GM21526 (cell line): ENCODE results near the gene STX10.
"Not testable (repeated sequence)": the region's sequence is repeated elsewhere in the genome, so short reads cannot be mapped to it uniquely, and the experiment has no call there.

Experiments used
- ATAC-seq: cut with Tn5 transposase; IDR thresholded peaks from one replicate; pipeline ENCODE4 v1.9.1; 2021; ENCODE audit warnings: moderate library complexity; ENCODE audit not compliant: unreplicated experiment, low FRiP score

Gene STX10

DNA sequence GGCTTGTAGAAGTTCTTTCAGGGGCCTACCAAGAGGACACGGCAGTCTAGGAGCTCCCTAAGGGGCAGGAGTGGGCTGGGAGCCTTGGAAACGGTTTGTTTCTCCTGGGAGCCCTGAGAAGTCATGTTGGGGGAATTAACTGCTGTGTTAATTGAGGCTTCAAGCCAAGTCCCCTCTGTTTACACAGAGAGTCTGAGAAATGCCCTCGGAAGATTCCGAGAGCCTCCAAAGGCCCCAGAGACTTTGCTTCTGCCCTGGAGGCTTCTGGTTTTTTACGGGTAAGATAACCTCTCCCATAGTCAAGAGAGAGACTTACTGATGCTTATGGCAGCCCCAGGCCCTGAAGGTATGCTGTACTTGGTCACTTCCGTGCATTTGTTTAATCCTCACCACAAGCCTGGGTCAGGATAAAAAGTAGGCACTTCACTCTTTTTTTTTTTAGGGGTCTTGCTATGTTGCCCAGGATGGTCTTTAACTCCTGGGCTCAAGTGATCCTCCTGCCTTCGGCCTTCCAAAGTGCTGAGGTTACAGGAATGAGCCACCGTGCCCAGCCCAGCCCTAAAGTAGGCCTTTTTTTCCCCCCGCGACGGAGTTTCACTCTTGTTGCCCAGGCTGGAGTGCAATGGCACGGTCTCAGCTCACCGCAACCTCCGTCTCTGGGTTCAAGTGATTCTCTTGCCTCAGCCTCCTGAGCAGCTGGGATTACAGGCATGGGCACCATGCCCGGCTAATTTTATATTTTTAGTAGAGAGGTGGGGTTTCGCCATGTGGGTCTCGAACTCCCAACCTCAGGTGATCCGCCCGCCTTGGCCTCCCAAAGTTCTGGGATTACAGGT lies 15.2 kb upstream of the STX10 start:
- ATAC-seq = no peak

DNA sequence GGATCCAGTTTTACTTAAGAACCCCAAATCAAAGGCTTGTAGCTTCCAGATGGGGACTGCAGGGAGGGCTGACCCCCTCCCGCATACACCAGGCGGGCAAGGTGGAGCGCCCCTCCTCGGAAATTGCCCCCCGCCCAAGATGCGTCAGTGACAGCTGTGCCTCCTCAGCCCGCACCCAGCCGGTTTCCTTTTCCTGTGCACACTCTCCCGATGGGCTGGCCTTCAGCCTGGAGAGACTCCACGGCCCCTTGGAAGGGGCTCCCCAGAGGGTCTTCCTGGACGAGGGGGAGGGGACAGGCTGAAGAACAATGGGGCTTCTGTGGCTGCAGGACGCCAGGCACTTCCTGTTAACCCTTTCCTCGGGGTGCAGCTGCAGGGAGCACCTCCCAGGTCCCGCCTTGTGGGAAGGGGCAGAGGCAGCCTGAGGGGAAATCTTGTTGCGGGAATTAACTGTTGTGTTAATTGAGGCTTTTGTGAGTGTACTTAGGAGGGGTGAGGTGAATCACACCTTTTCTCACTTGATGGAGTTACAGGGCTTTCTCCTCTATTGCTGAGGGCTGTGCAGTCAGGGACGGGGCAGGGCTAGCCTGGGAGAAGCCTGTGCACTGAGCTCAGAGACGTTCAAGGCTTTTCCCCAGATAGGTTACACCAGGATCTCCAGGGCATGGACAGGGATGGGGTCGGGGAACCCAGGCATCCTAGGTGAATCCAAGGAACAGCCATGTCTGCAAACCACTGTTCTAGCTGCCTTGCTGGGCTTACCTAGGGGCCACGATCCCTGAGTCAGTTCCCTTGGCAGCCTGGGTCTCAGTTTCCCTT lies 14.4 kb upstream of the STX10 start:
- no peak for ATAC-seq

DNA sequence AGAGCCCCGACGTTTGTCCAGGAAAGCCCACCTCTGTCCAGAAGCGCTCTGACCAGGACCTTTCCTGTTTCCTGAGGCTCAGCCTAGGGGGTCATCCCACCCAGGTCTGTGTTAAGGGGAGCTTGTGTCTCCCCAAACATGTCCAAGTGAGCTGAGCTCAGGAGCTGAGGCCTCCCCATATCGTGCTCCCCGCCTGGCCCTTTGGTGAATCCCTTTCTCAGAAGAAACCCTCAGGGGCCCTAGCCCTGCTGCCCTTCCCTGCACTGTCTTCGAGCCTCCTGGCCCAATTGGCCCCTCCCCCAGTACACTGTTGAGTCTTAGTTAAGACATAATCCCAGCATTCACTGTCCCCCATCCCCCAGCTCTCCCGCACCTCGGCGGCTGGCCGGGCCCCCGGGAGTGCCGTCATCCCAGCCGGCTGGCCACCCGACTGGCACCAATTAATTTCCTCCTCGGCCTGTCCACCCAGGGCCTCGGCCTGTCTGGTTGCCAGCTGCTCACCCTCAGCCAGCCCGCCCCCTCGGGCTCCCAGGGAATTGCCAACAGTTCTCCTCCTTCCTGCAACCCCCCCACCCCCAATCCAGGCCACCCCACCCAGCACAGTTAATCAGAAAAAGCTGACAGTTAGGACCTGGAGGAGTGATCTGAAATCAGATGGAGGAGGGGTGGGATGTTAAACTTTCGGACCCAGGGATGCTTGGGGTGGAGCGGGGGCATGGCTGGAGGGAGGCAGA lies 13.6 kb upstream of the STX10 start:
- ATAC-seq = no peak

DNA sequence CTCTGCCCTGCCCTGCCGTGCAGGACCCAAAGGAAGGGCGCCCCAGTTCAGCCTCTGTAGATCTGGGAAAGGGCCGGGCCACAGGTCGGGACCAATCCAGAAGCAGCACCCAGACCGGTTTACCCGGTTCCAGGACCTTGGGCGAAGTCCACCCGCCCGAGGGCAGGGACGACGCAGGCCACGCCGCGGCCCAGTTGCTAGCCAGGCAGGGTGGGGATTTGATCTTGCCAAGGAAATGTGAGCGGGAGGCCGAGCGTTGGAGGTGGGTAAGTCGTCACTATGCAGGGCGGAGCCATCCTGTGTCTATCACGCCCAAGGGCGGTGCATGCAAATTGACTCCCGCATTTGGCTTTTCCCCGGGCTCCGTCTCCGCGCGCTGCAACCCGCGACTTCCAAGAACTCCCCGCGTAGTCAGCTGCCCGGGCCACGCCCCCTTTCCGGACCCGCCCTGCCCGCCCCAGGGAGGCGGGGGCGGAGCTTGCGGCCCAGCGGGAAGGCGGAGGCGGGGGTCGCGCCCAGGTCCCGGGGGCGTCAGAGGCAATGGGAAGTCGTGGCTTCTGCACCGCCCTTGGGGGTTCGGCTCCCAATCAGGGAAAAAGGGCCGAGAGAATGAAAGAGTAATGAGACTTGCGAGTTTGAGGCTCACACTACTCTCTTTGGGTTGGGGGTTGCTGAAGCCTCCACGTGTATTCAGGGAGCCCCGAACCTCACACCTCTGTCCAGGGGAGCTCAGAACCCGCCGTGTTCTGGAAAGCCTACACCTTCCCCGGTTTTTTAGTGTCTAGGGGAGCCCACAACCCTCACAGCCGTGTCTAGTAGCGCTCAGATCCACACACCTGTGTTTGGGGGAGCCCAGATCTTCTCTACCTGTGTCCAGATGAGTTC lies 12.8 kb upstream of the STX10 start:
- ATAC-seq = peak; percentile 47

DNA sequence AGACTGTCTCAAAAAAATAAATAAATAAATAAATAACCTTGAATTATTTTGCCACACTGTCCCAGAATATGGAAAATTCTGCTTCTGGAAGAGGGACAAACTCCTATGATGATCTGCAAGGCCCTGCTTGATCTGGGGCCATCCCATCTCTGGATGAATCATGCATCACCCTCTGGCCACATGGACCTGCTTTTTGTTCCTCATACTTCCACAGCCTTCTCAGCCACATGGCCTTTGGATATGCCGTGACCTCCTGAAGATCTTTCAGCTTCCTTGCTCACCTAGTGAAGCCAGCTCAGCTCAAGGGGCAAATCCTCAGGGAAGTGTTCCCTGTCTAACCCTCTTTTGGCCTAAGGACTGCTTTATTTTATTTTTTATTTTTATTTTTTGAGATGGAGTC lies 10.4 kb upstream of the STX10 start:
- no peak for ATAC-seq

DNA sequence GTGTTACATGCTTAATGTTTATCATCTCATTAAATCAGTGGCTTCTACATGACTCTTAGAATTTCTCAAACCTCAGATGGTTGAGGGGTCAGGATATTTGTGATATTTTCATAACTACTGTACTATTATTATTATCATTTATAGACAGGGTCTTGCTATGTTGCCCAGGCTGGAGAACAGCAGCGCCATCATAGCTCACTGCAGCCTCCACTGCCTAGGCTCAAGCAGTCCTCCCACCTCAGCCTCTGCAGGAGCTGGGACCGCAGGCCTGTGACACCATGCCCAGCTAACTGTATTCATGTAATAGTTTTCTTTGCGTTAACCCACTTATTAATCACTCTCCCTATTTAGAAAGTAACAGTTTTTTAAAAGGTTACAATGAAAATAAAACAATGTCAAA lies 9.5 kb upstream of the STX10 start:
- ATAC-seq = no peak

DNA sequence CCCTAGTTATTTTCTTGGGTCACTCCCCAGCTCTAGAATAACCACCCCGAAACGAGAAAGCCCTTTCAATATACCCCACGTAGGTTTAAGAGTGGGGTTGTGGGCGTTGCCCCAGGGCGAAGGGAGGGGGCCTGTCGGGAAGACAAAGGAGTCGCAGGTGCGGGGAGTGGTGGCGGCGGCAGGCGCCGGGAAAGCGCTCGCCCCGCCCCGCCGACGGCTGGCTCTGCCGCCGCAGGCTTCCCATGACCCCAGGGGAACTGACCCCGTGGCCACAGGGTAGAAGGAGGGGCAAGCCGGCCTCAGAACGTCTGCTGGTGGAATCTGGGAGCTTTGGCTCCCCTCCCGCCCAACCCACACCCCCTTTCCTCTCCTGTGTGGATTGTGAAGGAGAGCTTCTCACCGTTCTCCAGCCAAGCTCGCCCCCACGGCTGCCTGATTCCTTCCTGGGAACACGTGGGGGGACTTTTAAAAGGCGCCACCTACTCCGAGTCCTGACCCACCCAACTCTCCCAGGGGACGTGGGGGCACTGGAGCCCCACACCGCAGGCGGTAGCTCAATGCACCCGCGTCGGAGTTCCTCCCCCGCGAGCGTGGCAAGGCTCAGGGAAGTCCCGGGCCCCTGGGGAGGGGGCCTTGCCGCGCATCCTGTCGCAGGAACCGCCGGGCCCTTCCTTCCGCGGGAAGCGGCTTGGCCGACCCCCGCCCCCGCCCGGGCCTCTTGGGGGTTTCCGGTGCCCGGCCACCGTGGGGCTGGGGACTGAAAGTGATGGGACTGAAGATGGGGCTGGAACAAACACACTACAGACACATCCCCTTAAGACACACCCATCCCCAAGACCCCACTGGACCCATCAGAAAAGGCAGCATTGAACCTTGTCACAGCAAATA lies 5.5 kb upstream of the STX10 start:
- ATAC-seq = no peak

DNA sequence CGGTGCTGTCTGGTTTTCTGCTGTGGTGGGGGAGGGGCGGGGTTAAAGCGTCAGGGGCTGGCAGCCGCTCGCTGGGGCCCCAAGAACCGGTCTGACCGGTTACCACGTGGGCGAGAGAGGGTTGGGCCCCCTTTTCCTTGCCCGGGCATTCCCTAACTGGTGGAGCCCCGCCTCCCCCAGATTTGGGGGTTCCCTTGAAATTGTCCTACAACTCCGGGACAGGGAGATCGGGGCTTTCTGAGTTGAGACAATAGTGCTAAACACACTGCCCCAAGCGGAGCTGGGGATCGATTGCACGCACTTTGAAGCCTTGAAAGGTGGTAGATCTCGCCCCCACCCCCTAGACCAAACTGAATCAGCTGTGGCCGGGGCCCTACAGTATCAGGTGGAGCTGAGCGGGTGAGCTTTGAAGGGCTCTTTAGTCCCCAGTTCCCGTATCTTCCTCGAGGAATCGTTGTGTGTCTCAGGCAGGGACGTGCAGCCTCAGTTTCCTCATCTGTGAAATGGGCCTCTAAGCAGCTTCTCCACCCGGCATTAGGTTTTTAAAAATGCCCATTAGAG lies 4.8 kb upstream of the STX10 start:
- no peak for ATAC-seq

DNA sequence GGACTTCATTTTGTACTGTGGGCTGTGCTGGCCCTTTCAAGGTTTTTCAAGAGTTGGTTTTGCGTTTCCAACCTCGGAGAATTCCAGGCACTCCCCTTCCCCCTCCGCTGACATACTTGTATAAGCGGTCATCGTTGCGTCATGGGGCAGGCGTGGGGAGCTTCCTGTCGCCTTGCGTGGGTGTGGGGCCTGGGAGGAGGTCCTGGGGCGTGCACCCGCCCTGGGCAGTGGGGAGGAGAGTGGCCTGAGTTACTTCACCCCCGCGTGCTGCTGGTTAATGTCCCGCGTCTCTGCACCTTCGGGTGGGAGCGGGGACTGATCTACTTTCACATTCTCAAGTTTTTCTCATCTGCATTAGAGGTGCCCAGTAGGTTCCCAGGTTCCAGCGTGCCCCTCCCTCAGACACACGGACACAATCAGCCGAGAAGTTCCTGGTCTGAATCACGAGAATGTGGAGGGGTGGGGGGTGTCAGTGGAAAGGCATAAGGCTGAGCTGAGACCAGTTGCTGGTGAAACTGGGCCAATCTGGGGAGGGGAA lies 4.1 kb upstream of the STX10 start:
- no peak for ATAC-seq

DNA sequence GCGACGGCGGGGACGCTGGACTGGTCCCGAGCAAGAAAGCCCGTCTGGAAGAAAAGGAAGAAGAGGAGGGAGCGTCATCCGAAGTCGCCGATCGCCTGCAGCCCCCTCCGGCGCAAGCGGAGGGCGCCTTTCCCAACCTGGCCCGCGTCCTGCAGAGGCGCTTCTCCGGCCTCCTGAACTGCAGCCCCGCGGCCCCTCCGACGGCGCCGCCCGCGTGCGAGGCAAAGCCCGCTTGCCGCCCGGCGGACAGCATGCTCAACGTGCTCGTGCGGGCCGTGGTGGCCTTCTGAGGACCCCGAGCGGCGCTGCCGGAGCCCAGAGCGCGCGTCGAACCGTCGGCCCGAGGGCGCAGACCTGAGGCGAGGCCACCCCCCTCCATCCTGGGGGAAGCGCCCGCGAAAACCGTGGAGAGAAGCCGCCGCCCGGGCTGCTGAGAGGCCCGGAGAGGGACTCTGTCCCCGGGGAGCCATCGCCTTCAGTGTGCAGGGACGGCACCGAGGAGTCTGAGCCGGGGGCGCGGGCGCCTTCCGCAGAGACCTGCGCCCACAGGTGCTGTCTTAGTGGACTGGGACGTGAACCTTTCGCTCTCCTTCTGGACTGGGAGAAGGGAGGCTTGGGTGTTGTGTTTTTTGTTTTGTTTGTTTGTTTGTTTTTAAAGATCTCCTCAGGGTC lies 3.5 kb upstream of the STX10 start:
- no peak for ATAC-seq

DNA sequence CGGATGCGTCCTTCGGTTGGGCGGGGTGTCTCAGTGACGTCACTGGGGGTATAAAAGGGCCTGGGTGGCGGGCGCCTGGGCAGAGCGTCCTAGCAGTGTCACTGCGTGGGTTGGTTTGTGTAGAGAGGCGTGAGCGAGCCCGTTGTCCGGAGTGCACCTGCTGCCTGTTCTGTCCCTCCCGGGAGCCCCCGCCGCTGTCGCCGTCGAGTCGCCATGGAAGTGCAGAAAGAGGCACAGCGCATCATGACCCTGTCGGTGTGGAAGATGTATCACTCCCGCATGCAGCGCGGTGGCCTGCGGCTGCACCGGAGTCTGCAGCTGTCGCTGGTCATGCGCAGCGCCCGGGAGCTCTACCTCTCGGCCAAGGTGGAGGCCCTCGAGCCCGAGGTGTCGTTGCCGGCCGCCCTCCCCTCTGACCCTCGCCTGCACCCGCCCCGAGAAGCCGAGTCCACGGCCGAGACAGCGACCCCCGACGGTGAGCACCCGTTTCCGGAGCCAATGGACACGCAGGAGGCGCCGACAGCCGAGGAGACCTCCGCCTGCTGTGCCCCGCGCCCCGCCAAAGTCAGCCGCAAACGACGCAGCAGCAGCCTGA lies 2.9 kb upstream of the STX10 start:
- ATAC-seq = peak; percentile 36

DNA sequence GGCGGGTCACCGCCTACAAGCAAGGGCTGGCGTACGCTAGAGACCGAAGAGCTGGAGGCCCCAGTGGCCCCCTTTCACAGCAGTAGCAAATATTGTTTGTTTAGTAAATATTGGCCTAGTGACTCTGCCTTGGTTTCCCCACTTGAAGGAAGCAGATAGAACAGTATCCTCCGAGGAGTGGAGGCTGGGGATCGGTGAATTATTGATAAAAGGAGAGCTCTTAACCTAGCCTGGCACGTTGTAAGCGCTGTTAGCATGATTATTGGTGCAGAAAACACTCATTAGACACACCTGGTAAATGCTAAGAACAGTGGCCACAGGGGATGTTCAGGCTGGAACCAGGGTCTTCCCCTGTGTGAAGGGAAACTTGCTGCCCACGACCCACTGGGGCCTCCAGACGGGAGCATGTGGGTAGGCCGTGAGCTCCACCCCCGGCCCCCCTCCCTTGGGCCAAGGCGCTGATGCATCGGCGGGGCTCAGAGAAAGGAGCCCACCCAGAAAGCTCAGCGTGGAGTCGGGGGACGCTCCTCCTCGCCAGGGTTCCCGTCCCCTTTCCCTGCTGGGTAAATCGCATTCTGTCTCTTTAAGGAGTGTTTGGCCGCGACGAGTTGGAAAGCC lies 2.3 kb upstream of the STX10 start:
- ATAC-seq = peak; percentile 1

DNA sequence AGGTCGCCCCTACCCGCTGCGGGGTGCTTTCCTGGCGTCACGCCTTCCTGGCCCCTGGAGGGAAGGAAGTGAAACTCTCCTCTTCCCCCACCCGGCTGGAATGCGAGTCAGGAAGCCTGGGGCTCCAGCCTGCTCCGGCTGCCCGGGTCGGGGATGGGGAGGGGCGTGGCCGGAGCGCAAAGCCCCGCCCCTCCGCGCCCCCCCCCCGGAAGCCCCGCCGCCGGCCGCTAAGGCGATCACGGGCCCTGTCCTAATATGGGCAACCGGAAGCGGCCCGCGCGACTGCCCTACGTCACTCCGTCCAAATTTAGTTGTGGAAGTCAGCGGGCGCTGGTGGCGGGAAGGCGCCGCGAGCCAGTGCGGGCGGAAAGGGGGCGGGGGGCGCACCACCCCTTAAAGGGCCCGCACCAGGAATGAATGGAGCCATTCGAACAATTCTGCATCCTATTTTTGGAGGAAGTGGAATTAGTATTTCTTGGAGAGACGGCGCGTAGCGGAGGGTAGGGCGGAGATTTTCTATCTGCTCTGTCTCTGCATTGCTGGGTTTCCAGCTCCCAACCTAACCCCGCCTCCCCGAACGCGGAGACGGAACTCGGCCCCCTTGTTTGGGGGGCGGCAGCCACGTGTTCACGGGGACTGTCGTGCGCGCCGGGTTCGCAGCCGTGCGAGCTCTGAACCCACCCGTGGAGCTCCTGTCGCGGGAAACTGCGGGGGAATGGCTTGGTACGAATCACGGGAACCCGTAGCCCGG lies 1.6 kb upstream of the STX10 start:
- peak; percentile 36 for ATAC-seq

DNA sequence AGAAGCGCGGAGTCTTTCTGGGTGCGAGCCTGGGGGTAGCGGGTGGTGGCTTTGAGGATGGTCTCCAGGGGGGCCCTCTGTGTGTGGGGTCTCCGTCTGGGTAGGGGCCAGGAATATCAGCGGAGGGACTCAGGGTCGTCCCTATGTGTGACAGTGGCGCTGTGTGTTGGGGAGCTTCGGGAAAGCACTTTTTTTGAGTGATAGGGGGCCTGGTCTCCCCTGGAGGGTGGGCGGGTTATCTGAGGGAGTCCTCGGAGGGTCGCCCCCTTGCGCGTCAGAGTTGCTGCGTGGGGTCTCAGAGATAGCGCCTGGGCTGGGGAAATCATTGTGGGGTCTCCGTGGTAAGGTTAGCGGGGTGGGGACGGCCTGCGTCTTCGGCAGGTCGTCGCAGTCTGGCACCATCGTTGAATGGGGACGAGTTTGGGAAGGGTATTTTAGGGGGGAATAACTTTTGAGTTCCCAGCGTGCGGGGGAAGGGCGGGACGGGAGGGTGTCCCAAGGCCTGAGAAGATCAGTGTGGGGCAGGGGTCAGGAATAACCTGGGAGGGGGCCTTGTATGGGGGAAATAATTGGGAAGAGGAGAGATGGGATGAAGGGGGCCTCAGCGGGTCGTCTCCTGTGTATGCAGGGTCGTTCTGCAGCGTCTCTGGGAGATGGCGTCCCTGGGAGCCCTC lies 893 bp upstream of the STX10 start:
- ATAC-seq = no peak

DNA sequence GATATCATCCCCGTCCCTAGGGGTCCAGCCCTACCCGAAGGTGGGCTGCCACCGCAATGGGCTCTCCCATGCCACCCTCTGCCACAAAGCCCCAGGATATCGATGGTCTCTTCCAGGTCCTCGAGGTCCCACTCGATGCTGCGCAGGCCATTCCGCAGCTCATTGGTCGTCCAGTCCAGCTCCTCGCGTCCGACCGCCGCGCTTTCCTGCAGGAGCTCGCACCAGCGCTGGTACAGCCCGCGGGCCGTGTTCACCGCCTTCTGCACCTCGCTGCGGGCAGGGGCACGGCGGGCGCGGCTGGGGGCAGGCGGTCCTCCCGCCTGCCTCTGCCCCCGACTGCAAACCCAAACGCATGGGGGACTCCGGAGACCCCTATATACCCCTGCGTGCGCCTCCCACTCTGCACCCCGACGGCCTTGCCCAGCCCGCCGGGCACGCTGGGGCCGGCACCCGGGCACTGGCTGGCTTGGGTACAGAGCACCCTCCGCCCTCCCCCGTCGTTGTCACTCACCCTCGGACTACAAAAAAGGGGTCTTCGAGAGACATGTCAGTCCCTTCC lies 468 bp downstream of the STX10 start:
- ATAC-seq = no peak

DNA sequence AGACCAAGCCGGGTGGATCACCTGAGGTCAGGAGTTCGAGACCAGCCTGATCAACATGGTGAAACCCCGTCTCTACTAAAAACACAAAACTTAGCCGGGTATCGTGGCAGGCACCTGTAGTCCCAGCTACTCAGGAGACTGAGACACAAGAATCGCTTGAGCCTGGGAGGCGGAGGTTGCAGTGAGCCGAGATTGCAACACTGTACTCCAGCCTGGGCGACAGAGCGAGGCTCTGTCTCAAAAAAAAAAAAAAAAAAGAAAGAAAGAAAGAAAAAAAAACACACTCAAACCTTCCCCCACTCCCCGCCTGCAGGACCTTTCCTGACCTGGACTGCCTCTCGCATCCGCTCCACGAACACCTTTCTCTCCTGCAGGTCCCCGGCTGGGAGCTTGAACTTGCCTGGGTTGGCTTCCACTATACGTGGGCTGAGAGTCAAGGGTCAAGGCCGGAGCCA lies 975 bp downstream of the STX10 start:
- ATAC-seq = not testable (repeated sequence)
